ENCODE data around the gene HPS4. TPM values are rescaled to one million over a fixed set of nuclear protein-coding genes. Genes with fewer than 3 reads are reported as not detected.

Gene HPS4
- total RNA-seq, 1 donor from 2014 or later = 55.1 TPM

GRCh38 chr22:26486394-26486793, 2.8 kb upstream of the HPS4 start:
- no peak for TF ChIP-seq CTCF (IDR thresholded peaks at IDR 0.05; ENCODE audit: partially characterized antibody, unreplicated experiment)

GRCh38 chr22:26485806-26486390, 2.3 kb upstream of the HPS4 start:
- H3K27me3 Mint-ChIP-seq (ENCODE audit: unreplicated experiment) = peaks cover 3% of the 10 kb centered on the region
- peaks cover 19% of the 10 kb centered on the region for H3K4me1 Mint-ChIP-seq (ENCODE audit: low read depth, unreplicated experiment)
- no peak for TF ChIP-seq CTCF (IDR thresholded peaks at IDR 0.05; ENCODE audit: partially characterized antibody, unreplicated experiment)
- peaks cover 3% of the 10 kb centered on the region for H3K9me3 Mint-ChIP-seq (ENCODE audit: unreplicated experiment)
- H3K4me3 Mint-ChIP-seq (ENCODE audit: unreplicated experiment) = no peak overlapping the region
- DNase-seq = no peak
- no peaks in the 10 kb centered on the region for H3K36me3 Mint-ChIP-seq (ENCODE audit: unreplicated experiment)
- no peak overlapping the region for H3K27ac Mint-ChIP-seq (ENCODE audit: unreplicated experiment)

More at GRCh38 chr22:26486394-26486793, 2.8 kb upstream of the HPS4 start:
- H3K27me3 Mint-ChIP-seq (ENCODE audit: unreplicated experiment) = peaks cover 3% of the 10 kb centered on the region
- no peak overlapping the region for H3K4me3 Mint-ChIP-seq (ENCODE audit: unreplicated experiment)
- H3K27ac Mint-ChIP-seq (ENCODE audit: unreplicated experiment) = no peak overlapping the region
- DNase-seq = no peak
- H3K9me3 Mint-ChIP-seq (ENCODE audit: unreplicated experiment) = peaks cover 3% of the 10 kb centered on the region
- H3K36me3 Mint-ChIP-seq (ENCODE audit: unreplicated experiment) = no peaks in the 10 kb centered on the region
- H3K4me1 Mint-ChIP-seq (ENCODE audit: low read depth, unreplicated experiment) = peaks cover 15% of the 10 kb centered on the region

- no peaks in the 10 kb centered on the region for H3K36me3 Mint-ChIP-seq (ENCODE audit: unreplicated experiment)
- peaks cover 19% of the 10 kb centered on the region for H3K4me1 Mint-ChIP-seq (ENCODE audit: low read depth, unreplicated experiment)
- no peak for DNase-seq
- no peak overlapping the region for H3K27ac Mint-ChIP-seq (ENCODE audit: unreplicated experiment)
- TF ChIP-seq CTCF (IDR thresholded peaks at IDR 0.05; ENCODE audit: partially characterized antibody, unreplicated experiment) = no peak
- peaks cover 3% of the 10 kb centered on the region for H3K9me3 Mint-ChIP-seq (ENCODE audit: unreplicated experiment)
- peak overlapping the region; percentile 92 for H3K4me3 Mint-ChIP-seq (ENCODE audit: unreplicated experiment)
- peaks cover 3% of the 10 kb centered on the region for H3K27me3 Mint-ChIP-seq (ENCODE audit: unreplicated experiment)
Observed at GRCh38 chr22:26485013-26485412, 1.4 kb upstream of the HPS4 start.

GRCh38 chr22:26484360-26484706, 750 bp upstream of the HPS4 start:
- H3K36me3 Mint-ChIP-seq (ENCODE audit: unreplicated experiment) = no peaks in the 10 kb centered on the region
- peaks cover 3% of the 10 kb centered on the region for H3K9me3 Mint-ChIP-seq (ENCODE audit: unreplicated experiment)
- no peak for TF ChIP-seq CTCF (IDR thresholded peaks at IDR 0.05; ENCODE audit: partially characterized antibody, unreplicated experiment)
- no peak for DNase-seq
- H3K4me1 Mint-ChIP-seq (ENCODE audit: low read depth, unreplicated experiment) = peaks cover 25% of the 10 kb centered on the region
- H3K27me3 Mint-ChIP-seq (ENCODE audit: unreplicated experiment) = peaks cover 3% of the 10 kb centered on the region
- H3K4me3 Mint-ChIP-seq (ENCODE audit: unreplicated experiment) = peak overlapping the region; percentile 92
- H3K27ac Mint-ChIP-seq (ENCODE audit: unreplicated experiment) = peak overlapping the region; percentile 86

GRCh38 chr22:26483043-26483438, 542 bp downstream of the HPS4 start:
- Mint-ChIP-seq H3K27me3 (ENCODE audit: unreplicated experiment) (peaks cover 3% of the 10 kb centered on the region), H3K4me1 (ENCODE audit: low read depth, unreplicated experiment) (peaks cover 32% of the 10 kb centered on the region), H3K27ac (ENCODE audit: unreplicated experiment) (peak overlapping the region; percentile 98), H3K9me3 (ENCODE audit: unreplicated experiment) (peaks cover 3% of the 10 kb centered on the region), H3K4me3 (ENCODE audit: unreplicated experiment) (peak overlapping the region; percentile 98), H3K36me3 (ENCODE audit: unreplicated experiment) (no peaks in the 10 kb centered on the region)
- no peak for TF ChIP-seq CTCF (IDR thresholded peaks at IDR 0.05; ENCODE audit: partially characterized antibody, unreplicated experiment)
- DNase-seq = no peak
